Astrocyte (in vitro differentiated cells and primary cell): Measurements from ENCODE around the gene ISLR2. TPM values are rescaled to one million over a fixed set of nuclear protein-coding genes. Genes with fewer than 3 reads are reported as not detected.

ENCODE experiments used
- DNase-seq: peaks from one replicate; pipeline ENCODE4 v3.0.0-alpha.2; 2010; ENCODE audit warnings: low read depth
- FAIRE-seq: peaks from 2 replicates; lab custom pipeline; 2011; peaks lifted over from hg19 to GRCh38; lab: Jason Lieb, UNC
- H2AFZ ChIP-seq: 2 replicates; pipeline ENCODE4 v1.6.0; 2012; ENCODE audit warnings: low read depth, low read length, inconsistent platforms
- H3K27ac ChIP-seq: 2 replicates; pipeline ENCODE4 v1.5.1; 2011; ENCODE audit warnings: low read depth, low read length, inconsistent platforms
- H3K27me3 ChIP-seq: 2 replicates; pipeline ENCODE4 v1.6.0; 2011; ENCODE audit warnings: low read length, inconsistent platforms; ENCODE audit not compliant: insufficient read depth
- H3K36me3 ChIP-seq: 2 replicates; pipeline ENCODE4 v1.5.1; 2011; ENCODE audit warnings: low read length, inconsistent platforms; ENCODE audit not compliant: insufficient read depth
- H3K4me1 ChIP-seq: 2 replicates; pipeline ENCODE4 v1.5.1; 2011; ENCODE audit warnings: low read length, inconsistent platforms; ENCODE audit not compliant: insufficient read depth
- H3K4me2 ChIP-seq: 2 replicates; pipeline ENCODE4 v1.6.0; 2012; ENCODE audit warnings: low read length, inconsistent platforms
- H3K4me3 ChIP-seq: 2 replicates; pipeline ENCODE4 v1.5.1; 2011; ENCODE audit warnings: low read depth, mild to moderate bottlenecking, low read length, inconsistent platforms; ENCODE audit not compliant: insufficient read depth
- H3K79me2 ChIP-seq: 2 replicates; pipeline ENCODE4 v1.6.0; 2012; ENCODE audit warnings: mild to moderate bottlenecking, low read length, inconsistent platforms; ENCODE audit not compliant: insufficient read depth
- H3K9ac ChIP-seq: 2 replicates; pipeline ENCODE4 v1.6.0; 2012; ENCODE audit warnings: mild to moderate bottlenecking, low read length, inconsistent platforms
- H3K9me3 ChIP-seq: 2 replicates; pipeline ENCODE4 v1.5.1; 2012; ENCODE audit warnings: low read depth, mild to moderate bottlenecking, low read length, inconsistent platforms; ENCODE audit not compliant: insufficient read depth
- H4K20me1 ChIP-seq: 2 replicates; pipeline ENCODE4 v1.6.0; 2012; ENCODE audit warnings: low read length, inconsistent platforms; ENCODE audit not compliant: insufficient read depth
- H3K27ac Mint-ChIP-seq: one replicate; pipeline ENCODE4 v1.8.0; 2021; ENCODE audit warnings: mild to moderate bottlenecking, mixed read lengths; ENCODE audit not compliant: unreplicated experiment
- H3K27me3 Mint-ChIP-seq: one replicate; pipeline ENCODE4 v1.8.0; 2021; ENCODE audit warnings: low read depth, mixed read lengths; ENCODE audit not compliant: unreplicated experiment
- H3K36me3 Mint-ChIP-seq: one replicate; pipeline ENCODE4 v1.8.0; 2021; ENCODE audit warnings: low read depth, mixed read lengths; ENCODE audit not compliant: unreplicated experiment
- H3K4me1 Mint-ChIP-seq: one replicate; pipeline ENCODE4 v1.8.0; 2021; ENCODE audit warnings: low read depth, mixed read lengths; ENCODE audit not compliant: unreplicated experiment
- H3K4me3 Mint-ChIP-seq: one replicate; pipeline ENCODE4 v1.8.0; 2021; ENCODE audit warnings: mild to moderate bottlenecking, moderate library complexity, mixed read lengths; ENCODE audit not compliant: unreplicated experiment
- H3K9me3 Mint-ChIP-seq: one replicate; pipeline ENCODE4 v1.8.0; 2021; ENCODE audit warnings: mild to moderate bottlenecking, mixed read lengths; ENCODE audit not compliant: unreplicated experiment
- EZH2 ChIP-seq: IDR thresholded peaks from 2 replicates; pipeline ENCODE4 v1.6.1; 2012; ENCODE audit warnings: mild to moderate bottlenecking, low read length, inconsistent platforms; ENCODE audit not compliant: insufficient read depth
- total RNA-seq: library from RNA; stranded (reverse); gene quantifications from 2 replicates; pipeline ENCODE4 v1.2.1, GENCODE V29; 2021
- TF ChIP-seq, protein P1 (sequence below): IDR thresholded peaks from 2 replicates; pipeline ENCODE4 v1.5.1; 2011; ENCODE audit warnings: low read depth, mild to moderate bottlenecking, inconsistent platforms, low read length, moderate library complexity; ENCODE audit not compliant: insufficient read depth

ISLR2 gene
- total RNA-seq, 1 donor from 2014 or later: 0.14 TPM

DNA sequence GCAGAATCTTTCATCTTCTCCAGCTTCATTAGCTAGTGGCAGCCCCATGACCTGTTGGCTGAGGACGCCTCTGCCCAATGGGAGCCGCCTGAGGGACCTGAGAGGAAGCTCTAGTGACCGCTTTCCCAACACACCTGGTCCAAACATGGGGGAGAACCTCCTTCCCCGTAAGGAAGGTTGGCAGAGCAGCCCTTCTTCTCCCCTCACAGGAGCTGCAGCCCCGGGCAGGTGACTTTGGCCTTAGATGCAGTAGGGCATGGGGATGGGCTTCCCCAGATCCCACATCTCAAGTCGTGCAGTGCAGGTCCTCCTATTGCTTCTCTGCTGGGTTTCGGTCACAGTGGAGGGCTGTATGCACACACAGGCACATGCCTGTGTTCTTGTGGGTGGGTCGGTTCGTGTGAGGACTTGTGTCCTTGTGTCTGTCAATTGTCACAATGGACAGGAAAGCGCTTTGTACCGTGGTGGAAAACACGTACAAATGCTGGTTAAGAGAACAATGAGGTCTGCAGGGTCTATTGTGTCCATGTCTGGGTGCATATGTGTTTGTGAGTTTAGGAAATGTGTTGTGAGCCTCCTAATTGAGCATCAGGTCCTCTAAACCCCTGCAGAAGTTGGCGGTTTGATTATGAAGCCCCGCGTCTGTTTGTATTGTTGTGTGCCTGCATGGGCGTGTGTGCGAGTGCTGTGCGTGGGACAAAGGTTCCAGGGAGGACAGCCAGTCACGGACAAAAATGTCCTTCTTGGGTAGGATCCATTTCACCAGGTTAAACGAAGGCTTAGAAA lies 1.4 kb downstream of the ISLR2 start:
- Mint-ChIP-seq H3K4me3 (peak overlapping the region; percentile 14), H3K36me3 (no peaks in the 10 kb centered on the region), H3K27me3 (peaks cover 63% of the 10 kb centered on the region), H3K27ac (peak overlapping the region; percentile 93), H3K4me1 (peaks cover 2% of the 10 kb centered on the region), H3K9me3 (peaks cover 34% of the 10 kb centered on the region)
- Histone ChIP-seq H3K9me3 (peaks cover 18% of the 10 kb centered on the region), H3K4me1 (peaks cover 32% of the 10 kb centered on the region), H4K20me1 (no peaks in the 10 kb centered on the region), H3K9ac (no peak overlapping the region), H3K4me3 (no peak overlapping the region), H3K79me2 (no peaks in the 10 kb centered on the region), H3K36me3 (no peaks in the 10 kb centered on the region), H3K27me3 (peaks cover 70% of the 10 kb centered on the region), H2AFZ (no peak overlapping the region), H3K27ac (no peak overlapping the region), H3K4me2 (no peak overlapping the region)
- no peak for DNase-seq
- FAIRE-seq: no peak
- peak; percentile 6 for TF ChIP-seq EZH2
- TF ChIP-seq, protein P1, sequence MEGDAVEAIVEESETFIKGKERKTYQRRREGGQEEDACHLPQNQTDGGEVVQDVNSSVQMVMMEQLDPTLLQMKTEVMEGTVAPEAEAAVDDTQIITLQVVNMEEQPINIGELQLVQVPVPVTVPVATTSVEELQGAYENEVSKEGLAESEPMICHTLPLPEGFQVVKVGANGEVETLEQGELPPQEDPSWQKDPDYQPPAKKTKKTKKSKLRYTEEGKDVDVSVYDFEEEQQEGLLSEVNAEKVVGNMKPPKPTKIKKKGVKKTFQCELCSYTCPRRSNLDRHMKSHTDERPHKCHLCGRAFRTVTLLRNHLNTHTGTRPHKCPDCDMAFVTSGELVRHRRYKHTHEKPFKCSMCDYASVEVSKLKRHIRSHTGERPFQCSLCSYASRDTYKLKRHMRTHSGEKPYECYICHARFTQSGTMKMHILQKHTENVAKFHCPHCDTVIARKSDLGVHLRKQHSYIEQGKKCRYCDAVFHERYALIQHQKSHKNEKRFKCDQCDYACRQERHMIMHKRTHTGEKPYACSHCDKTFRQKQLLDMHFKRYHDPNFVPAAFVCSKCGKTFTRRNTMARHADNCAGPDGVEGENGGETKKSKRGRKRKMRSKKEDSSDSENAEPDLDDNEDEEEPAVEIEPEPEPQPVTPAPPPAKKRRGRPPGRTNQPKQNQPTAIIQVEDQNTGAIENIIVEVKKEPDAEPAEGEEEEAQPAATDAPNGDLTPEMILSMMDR: no peak

GRCh38 chr15:74132681-74133651 lies 2.6 kb downstream of the ISLR2 start:
- Histone ChIP-seq H3K4me2 (peak overlapping the region; percentile 10), H3K36me3 (no peaks in the 10 kb centered on the region), H3K4me1 (peaks cover 36% of the 10 kb centered on the region), H2AFZ (peak overlapping the region; percentile 18), H4K20me1 (no peaks in the 10 kb centered on the region), H3K79me2 (no peaks in the 10 kb centered on the region), H3K27me3 (peaks cover 66% of the 10 kb centered on the region), H3K4me3 (no peak overlapping the region), H3K9ac (no peak overlapping the region), H3K27ac (no peak overlapping the region), H3K9me3 (peaks cover 18% of the 10 kb centered on the region)
- Mint-ChIP-seq H3K36me3 (no peaks in the 10 kb centered on the region), H3K27me3 (peaks cover 68% of the 10 kb centered on the region), H3K4me3 (no peak overlapping the region), H3K4me1 (peaks cover 2% of the 10 kb centered on the region), H3K9me3 (peaks cover 34% of the 10 kb centered on the region), H3K27ac (no peak overlapping the region)
- no peak for DNase-seq
- TF ChIP-seq, protein P1: no peak
- TF ChIP-seq EZH2: peak; percentile 49
- no peak for FAIRE-seq
